Endothelial cell of umbilical vein (primary cell): ENCODE measurements around the gene GCLC.

Source experiments
- CTCF ChIP-seq, 2 donors: IDR thresholded peaks; 1 replicate in 1 of 2; 2 replicates in 1 of 2; pipeline ENCODE4 v1.5.1; 2011; ENCODE audit warnings: low read length in 2 of 2, mild to moderate bottlenecking in 2 of 2, moderate library complexity in 2 of 2, control low read depth in 1 of 2, inconsistent platforms in 1 of 2, low read depth in 1 of 2; ENCODE audit not compliant: insufficient read depth in 1 of 2; ENCODE audit errors: extremely low read depth in 1 of 2
- POLR2AphosphoS5 ChIP-seq: IDR thresholded peaks from 2 replicates; pipeline ENCODE4 v1.6.1; 2012; ENCODE audit warnings: low read depth, mild to moderate bottlenecking, control low read depth, low read length, moderate library complexity; ENCODE audit not compliant: insufficient read depth

- no peak for TF ChIP-seq CTCF (IDR thresholded peaks at IDR 0.05; ENCODE audit: extremely low read depth in 1 of 2, insufficient read depth in 1 of 2, low read depth in 1 of 2, low read length in 2 of 2)
- no peak for TF ChIP-seq POLR2AphosphoS5
Measured at GRCh38 chr6:53476964-53477363, 67.9 kb downstream of the GCLC start.
